Right atrium auricular region (tissue), 2 donors: Measurements from ENCODE around the gene MCRIP1. TPM values are rescaled to one million over a fixed set of nuclear protein-coding genes. Genes with fewer than 3 reads are reported as not detected.
A peak's percentile ranks its signal among the peaks of the same experiment; 100 is the strongest.
"Not testable (repeated sequence)": the region's sequence is repeated elsewhere in the genome, so short reads cannot be mapped to it uniquely, and the experiment has no call there.

Experiments used
- DNase-seq: peaks from one replicate; pipeline ENCODE4 v3.0.0-alpha.2; 2019; ENCODE audit warnings: low spot score
- H3K27ac ChIP-seq, 2 donors: fragments of 200-600 bp; sonication (generic); 1 replicate in 1 of 2; 2 replicates in 1 of 2; pipeline ENCODE4 v1.5.1; 2016 to 2019
- H3K27me3 ChIP-seq, 2 donors: fragments of 200-600 bp; sonication (generic); one replicate each; pipeline versions ENCODE4 v1.5.1 to v1.6.0; 2017 to 2019
- H3K36me3 ChIP-seq: fragments of 200-600 bp; sonication (generic); one replicate; pipeline ENCODE4 v1.5.1; 2016
- H3K4me1 ChIP-seq, 2 donors: fragments of 200-600 bp; sonication (generic); one replicate each; pipeline versions ENCODE4 v1.5.1 to v1.6.0; 2017 to 2019
- H3K4me3 ChIP-seq, 2 donors: fragments of 200-600 bp; sonication (generic); 1 replicate in 1 of 2; 2 replicates in 1 of 2; pipeline ENCODE4 v1.5.1; 2017 to 2019; ENCODE audit warnings: mild to moderate bottlenecking in 1 of 2, moderate library complexity in 1 of 2
- H3K9me3 ChIP-seq, 2 donors: fragments of 200-600 bp; sonication (generic); one replicate each; pipeline ENCODE4 v1.5.1; 2019
- CTCF ChIP-seq, 2 donors: fragments of 200-600 bp; sonication (generic); IDR thresholded peaks; one replicate each; pipeline ENCODE4 v1.5.1; 2019; ENCODE audit warnings: antibody characterized with exemption in 2 of 2
- total RNA-seq, 2 donors: library from RNA; depleted of rRNA; stranded (reverse); fragments of >200 nt; gene quantifications; one replicate each; pipeline ENCODE4 v1.1.0, GENCODE V29; 2016

The MCRIP1 gene
- total RNA-seq, 2 donors from 2014 or later, result 91.3 to 108 TPM

- no peak for TF ChIP-seq CTCF (IDR thresholded peaks at IDR 0.05)
- Histone ChIP-seq H3K4me3 (no peak overlapping the region), H3K9me3 (no peaks in the 10 kb centered on the region), H3K27ac (no peak overlapping the region), H3K27me3 (no peaks in the 10 kb centered on the region), H3K36me3 (peaks cover 53% of the 10 kb centered on the region), H3K4me1 (peaks cover 0 to 7% of the 10 kb centered on the region in 2 donors)
- DNase-seq, result no peak
Observed at GRCh38 chr17:81843713-81844326, 10.7 kb upstream of the MCRIP1 start.

- H3K9me3 ChIP-seq, result no peaks in the 10 kb centered on the region
- no peak for DNase-seq
- no peak for TF ChIP-seq CTCF (IDR thresholded peaks at IDR 0.05)
- peaks cover 0 to 7% of the 10 kb centered on the region in 2 donors for H3K4me1 ChIP-seq
- no peak overlapping the region for H3K4me3 ChIP-seq
- H3K36me3 ChIP-seq, result peaks cover 48% of the 10 kb centered on the region
- no peaks in the 10 kb centered on the region for H3K27me3 ChIP-seq
- H3K27ac ChIP-seq, result no peak overlapping the region
Observed at GRCh38 chr17:81842725-81843504, 9.8 kb upstream of the MCRIP1 start.

GRCh38 chr17:81842378-81842724 is 9.3 kb upstream of the MCRIP1 start:
- no peak overlapping the region for H3K4me3 ChIP-seq
- peaks cover 43% of the 10 kb centered on the region for H3K36me3 ChIP-seq
- no peak for DNase-seq
- peaks cover 0 to 7% of the 10 kb centered on the region in 2 donors for H3K4me1 ChIP-seq
- H3K27me3 ChIP-seq, result no peaks in the 10 kb centered on the region
- TF ChIP-seq CTCF (IDR thresholded peaks at IDR 0.05), result no peak
- H3K27ac ChIP-seq, result no peak overlapping the region
- no peaks in the 10 kb centered on the region for H3K9me3 ChIP-seq

GRCh38 chr17:81841866-81842265 is 8.8 kb upstream of the MCRIP1 start:
- H3K9me3 ChIP-seq, result no peaks in the 10 kb centered on the region
- no peak for DNase-seq
- no peaks in the 10 kb centered on the region for H3K27me3 ChIP-seq
- H3K4me3 ChIP-seq, result no peak overlapping the region
- peaks cover 38% of the 10 kb centered on the region for H3K36me3 ChIP-seq
- peaks cover 0 to 7% of the 10 kb centered on the region in 2 donors for H3K4me1 ChIP-seq
- no peak for TF ChIP-seq CTCF (IDR thresholded peaks at IDR 0.05)
- H3K27ac ChIP-seq, result peak overlapping the region in 1 of 2 donors; percentile 66

- H3K36me3 ChIP-seq, result peaks cover 30% of the 10 kb centered on the region
- TF ChIP-seq CTCF (IDR thresholded peaks at IDR 0.05), result no peak
- peak overlapping the region; percentile 46 to 66 for H3K27ac ChIP-seq
- peaks cover 0 to 7% of the 10 kb centered on the region in 2 donors for H3K4me1 ChIP-seq
- no peak overlapping the region for H3K4me3 ChIP-seq
- H3K27me3 ChIP-seq, result no peaks in the 10 kb centered on the region
- DNase-seq, result no peak
- no peaks in the 10 kb centered on the region for H3K9me3 ChIP-seq
Observed at GRCh38 chr17:81840826-81841778, 8.0 kb upstream of the MCRIP1 start.

GRCh38 chr17:81840059-81840458 is 7.0 kb upstream of the MCRIP1 start:
- not testable (repeated sequence) for H3K9me3 ChIP-seq, H3K4me1 ChIP-seq, DNase-seq, H3K27ac ChIP-seq, H3K4me3 ChIP-seq, H3K27me3 ChIP-seq
- H3K36me3 ChIP-seq, result peaks cover 20% of the 10 kb centered on the region
